NCI-H2227 (cell line): Measurements from ENCODE around the gene TRMU.
"Not testable (repeated sequence)": the region's sequence is repeated elsewhere in the genome, so short reads cannot be mapped to it uniquely, and the experiment has no call there.

ENCODE experiments used
- DNase-seq: peaks from one replicate; lab custom pipeline; 2025; ENCODE audit not compliant: unreplicated experiment; lab: John Stamatoyannopoulos, UW

The TRMU gene

GRCh38 chr22:46300491-46300890 lies 35.0 kb upstream of the TRMU start:
- DNase-seq: no peak

DNA sequence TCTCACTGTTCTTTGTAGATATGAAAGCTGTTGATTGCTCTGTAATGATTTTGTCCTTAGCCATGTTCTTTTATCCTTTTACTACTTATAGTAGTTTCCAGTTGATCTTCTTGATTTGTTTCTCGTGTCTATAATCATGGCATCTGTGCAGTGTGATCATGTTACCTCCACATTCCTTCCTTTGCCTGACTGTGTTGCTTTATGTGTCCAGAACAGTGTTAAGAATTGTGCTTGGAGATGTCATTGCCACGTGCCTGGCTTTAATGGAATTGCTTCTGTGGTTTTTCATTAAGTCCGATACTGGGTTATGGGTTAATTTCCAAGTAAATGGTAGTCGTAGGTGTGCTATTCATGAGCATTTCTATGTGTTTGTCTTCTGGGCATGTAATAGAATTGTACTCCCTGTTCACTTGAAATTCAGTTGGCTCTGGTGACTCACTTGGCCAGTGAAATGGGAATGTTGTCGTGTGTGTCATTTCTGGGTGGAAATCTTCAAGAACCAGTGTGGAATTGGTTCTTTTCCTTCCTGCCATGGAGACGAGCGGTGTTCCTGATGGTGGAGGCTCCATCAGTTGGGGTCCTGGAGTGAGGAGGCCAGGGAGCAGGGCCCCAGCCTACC lies 32.1 kb upstream of the TRMU start:
- no peak for DNase-seq

GRCh38 chr22:46308283-46308988 lies 27.1 kb upstream of the TRMU start:
- no peak for DNase-seq

GRCh38 chr22:46309526-46310085 lies 25.9 kb upstream of the TRMU start:
- no peak for DNase-seq

DNA sequence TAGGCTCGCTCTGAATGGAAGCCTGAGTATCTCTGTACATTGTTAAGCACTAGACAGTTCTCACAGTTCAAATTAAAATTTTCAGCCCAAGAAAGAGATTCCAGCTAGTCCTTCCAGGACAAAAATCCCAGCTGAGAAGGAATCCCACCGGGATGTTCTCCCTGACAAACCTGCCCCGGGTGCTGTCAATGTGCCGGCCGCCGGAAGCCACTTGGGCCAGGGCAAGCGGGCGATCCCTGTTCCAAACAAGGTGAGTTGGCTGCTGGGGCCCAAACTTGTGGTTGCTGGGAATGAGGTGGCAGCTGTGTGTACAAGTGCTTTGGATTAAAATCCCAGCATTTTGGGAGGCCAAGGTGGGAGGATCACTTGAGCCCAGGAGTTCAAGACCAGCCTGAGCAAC lies 23.5 kb upstream of the TRMU start:
- DNase-seq: no peak

DNA sequence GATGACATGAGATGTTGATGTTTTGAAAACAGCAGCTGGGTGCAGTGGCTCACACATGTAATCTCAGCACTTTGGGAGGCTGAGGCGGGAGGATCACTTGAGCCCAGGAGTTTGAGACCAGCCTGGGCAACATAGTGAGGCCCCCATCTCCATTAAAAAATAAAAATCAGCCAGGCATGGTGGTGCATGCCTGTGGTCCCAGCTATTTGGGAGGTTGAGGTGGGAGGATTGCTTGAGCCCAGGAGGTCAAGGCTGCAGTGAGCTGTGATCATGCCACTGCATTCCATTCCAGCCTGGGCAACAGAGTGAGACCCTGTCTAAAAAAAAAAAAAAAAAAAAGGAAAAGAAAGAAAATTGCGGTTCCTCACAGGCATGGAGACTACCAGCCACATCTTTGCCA lies 22.7 kb upstream of the TRMU start:
- not testable (repeated sequence) for DNase-seq

- no peak for DNase-seq
Measured at GRCh38 chr22:46315976-46316375, 19.5 kb upstream of the TRMU start.

- no peak for DNase-seq
Measured at GRCh38 chr22:46317646-46318045, 17.9 kb upstream of the TRMU start.

- no peak for DNase-seq
Measured at GRCh38 chr22:46318576-46318975, 16.9 kb upstream of the TRMU start.

- no peak for DNase-seq
Measured at GRCh38 chr22:46319319-46319718, 16.2 kb upstream of the TRMU start.

GRCh38 chr22:46320166-46320710 lies 15.3 kb upstream of the TRMU start:
- DNase-seq: no peak

- no peak for DNase-seq
Measured at GRCh38 chr22:46320716-46321386, 14.7 kb upstream of the TRMU start.

DNA sequence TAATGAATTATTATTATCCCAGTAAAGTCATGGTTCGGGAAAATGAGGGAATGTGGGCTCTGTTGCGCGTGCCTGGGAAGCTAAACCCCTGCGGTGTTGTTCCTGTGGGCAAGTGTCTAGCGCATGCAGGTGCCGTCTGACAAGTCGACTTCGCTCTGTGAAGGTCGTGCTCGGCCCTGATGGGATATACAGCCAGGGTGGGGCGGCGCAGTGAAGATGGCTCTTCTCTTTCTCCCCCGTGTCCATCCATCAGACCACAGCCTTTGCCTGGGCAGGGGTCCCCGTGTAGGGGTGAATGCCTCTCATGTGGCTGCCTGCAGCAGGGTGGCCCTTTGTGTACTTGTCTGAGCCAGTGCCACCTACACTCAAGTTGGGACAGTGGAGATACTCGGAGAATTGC lies 12.8 kb upstream of the TRMU start:
- no peak for DNase-seq

GRCh38 chr22:46323162-46323561 lies 12.4 kb upstream of the TRMU start:
- no peak for DNase-seq

- no peak for DNase-seq
Measured at GRCh38 chr22:46326066-46326680, 9.3 kb upstream of the TRMU start.

GRCh38 chr22:46327691-46328465 lies 7.6 kb upstream of the TRMU start:
- no peak for DNase-seq

- no peak for DNase-seq
Measured at GRCh38 chr22:46328797-46329196, 6.7 kb upstream of the TRMU start.

GRCh38 chr22:46329616-46330015 lies 5.9 kb upstream of the TRMU start:
- no peak for DNase-seq

DNA sequence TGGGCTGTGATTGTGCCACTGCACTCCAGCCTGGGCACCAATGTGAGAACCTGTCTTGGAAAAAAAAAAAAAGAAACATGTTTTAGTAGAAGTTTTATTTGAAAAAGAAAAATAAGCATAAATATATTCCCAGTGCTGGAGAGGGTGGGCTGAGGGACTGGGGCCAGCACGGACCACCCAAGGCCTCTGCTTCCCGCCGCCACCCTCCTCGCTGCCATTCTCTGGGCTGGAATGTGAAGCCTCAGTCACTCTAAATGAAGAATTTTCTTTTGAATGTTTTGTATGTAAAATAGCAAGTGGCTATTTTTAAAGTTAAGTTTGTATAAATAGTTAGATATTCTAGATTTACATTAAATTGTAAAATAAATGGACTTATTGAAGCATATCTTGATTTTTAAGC lies 5.1 kb upstream of the TRMU start:
- no peak for DNase-seq

- no peak for DNase-seq
Measured at GRCh38 chr22:46331496-46331895, 4.0 kb upstream of the TRMU start.
